Measurements from ENCODE around the gene TLE2. TPM values are rescaled to one million over a fixed set of nuclear protein-coding genes. Genes with fewer than 3 reads are reported as not detected.
"Not testable (repeated sequence)": the region's sequence is repeated elsewhere in the genome, so short reads cannot be mapped to it uniquely, and the experiment has no call there.

Gene TLE2
- total RNA-seq, 2 donors from 2014 or later: 2.5 to 3.5 TPM

DNA sequence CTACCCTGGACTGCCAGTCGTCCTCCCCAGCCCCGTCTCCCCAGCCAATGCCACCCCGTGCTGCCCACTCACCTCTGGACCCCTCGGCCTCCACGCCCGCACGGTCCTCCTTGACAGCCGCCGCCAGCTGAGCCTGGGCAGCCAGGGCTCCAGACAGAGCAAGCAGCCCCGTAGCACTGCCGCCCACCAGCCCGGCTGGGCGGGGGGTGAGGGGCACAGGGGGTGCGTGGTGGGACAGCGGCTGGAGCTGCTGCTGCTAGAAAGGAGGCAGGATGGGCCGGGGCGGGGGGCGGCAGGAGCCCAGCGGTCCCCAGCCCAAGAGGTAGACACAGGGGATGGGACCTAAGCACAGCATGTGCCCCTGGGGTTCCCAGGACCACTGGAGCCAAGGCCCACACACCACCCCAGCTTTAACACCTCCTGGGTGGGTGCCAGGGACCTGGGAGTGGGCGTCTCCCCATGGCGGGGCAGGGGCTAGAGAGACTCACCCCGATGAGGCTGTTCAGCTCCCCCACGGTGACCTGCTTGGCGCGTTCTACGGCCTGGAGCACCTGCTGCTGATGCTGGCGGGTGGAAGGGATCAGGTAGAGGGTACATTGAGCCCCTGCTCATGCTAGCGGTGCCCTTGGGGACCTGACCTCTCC is 9.7 kb downstream of the TLE2 start:
- peaks cover 1% of the 10 kb centered on the region for H3K4me1 Mint-ChIP-seq
- no peaks in the 10 kb centered on the region for H3K27me3 Mint-ChIP-seq
- no peaks in the 10 kb centered on the region for H3K9me3 Mint-ChIP-seq
- H3K36me3 Mint-ChIP-seq (ENCODE audit: low read depth): no peaks in the 10 kb centered on the region
- H3K27ac Mint-ChIP-seq: no peak overlapping the region
- ATAC-seq (replicated peaks): no peak
- H3K4me3 Mint-ChIP-seq: no peak overlapping the region

DNA sequence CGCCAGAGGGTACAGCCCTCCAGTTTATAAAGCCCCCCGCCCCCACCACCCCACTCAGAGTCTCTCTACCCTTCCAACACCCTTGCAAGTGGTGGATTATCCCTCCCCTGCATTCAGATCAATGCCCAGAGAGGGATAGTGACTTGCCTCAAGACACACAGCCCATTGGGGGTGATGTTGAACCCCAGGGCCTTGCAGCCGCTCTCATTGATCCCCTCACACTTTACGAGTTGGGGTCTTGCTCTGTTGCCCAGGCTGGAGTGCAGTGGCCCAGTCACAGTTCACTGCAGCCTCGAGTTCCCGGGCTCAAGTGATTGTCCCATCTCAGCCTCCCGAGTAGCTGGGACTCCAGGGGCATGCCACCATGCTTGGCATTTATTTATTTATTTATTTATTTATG is 11.2 kb downstream of the TLE2 start:
- Mint-ChIP-seq H3K4me1 (no peaks in the 10 kb centered on the region), H3K27me3 (no peaks in the 10 kb centered on the region), H3K9me3 (no peaks in the 10 kb centered on the region), H3K4me3 (no peak overlapping the region), H3K36me3 (ENCODE audit: low read depth) (no peaks in the 10 kb centered on the region), H3K27ac (no peak overlapping the region)
- no peak for ATAC-seq (replicated peaks)

DNA sequence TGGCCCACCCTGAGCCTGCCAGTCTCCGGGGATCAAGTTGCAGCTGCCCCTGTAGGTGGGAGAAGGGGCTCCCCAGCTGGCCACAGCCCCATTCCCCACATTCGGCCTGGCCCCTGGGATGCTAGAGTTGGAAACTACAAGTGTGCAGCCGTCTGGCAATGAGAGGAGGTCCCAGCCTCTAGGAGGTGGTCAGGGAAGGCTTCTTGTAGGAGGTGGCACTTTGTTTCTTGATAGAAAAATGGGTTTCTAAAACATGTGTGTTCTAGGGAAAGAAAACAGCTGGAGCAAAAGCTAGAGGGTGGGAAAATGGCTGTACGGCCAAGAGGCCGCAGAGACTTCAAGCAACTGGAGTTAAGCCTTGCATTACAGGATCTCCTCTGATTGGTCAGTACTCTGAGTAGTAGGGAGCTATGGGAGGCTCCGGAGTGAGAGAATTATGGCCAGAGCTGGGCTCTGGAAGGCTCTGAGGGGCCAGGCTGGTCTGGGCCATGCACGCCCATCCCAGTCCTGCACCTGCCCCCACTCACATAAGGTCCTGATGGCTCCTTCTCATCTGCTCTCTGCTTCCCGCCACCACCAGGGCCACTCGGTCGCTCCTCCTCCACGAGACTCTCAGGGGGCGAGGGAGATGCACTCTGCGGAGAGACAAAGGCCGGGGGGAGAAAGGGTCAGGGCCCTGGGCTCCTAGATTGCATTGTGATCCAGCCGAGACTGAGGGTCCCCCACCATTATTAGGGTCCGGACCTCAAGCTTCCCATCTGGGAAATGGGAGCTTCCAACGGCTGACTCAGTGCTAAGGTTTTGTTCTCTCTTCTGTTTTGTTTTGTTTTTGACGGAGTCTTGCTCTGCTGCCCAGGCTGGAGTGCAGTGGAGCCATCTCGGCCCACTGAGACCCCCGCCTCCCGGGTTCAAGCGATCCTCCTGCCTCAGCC is 13.7 kb downstream of the TLE2 start:
- Mint-ChIP-seq H3K9me3 (no peaks in the 10 kb centered on the region), H3K4me3 (no peak overlapping the region), H3K27ac (no peak overlapping the region), H3K4me1 (no peaks in the 10 kb centered on the region), H3K27me3 (no peaks in the 10 kb centered on the region), H3K36me3 (ENCODE audit: low read depth) (no peaks in the 10 kb centered on the region)
- no peak for ATAC-seq (replicated peaks)

DNA sequence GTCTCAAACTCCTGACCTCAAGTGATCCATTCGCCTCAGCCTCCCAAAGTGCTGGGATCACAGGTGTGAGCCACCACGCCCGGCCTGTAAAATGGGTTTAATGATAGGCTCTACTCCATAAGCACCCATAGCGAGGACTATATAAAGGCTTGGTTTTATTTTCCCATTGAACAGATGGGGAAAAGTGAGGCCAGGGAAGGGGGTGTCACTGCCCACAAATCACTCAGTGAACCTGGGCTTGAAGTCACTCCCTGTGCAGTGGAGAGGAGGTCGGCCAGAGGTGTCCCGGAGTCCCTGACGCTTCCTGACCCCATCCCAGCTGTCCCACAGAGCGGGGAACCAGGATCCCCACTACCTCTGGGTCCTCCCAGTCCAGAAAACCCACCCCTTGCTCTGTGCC is 14.9 kb downstream of the TLE2 start:
- ATAC-seq (replicated peaks): no peak
- Mint-ChIP-seq H3K27me3 (no peaks in the 10 kb centered on the region), H3K27ac (no peak overlapping the region), H3K4me1 (no peaks in the 10 kb centered on the region), H3K36me3 (ENCODE audit: low read depth) (no peaks in the 10 kb centered on the region), H3K4me3 (no peak overlapping the region), H3K9me3 (no peaks in the 10 kb centered on the region)

DNA sequence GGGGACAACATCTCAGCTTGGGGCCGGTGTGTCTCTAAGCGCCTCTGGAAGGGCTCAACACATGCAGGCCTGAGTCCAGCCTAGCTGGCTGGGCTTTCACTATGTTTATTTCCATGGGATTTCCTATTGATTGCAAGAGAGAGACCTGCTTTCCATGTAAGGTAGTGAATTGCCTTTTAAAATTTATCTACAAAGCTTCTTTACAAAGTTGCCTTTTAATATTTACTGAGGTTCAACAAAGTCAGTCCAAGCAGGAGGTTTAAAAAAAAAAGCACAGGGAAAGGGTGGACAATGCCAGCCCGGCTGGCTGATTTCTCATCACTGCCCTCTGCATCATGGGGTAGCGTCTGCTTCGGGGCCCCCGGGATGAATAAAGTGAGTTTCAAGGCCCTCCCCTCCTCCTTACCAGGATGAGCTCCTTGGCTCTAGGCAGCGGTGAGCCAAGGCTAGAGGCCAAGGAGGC is 15.8 kb downstream of the TLE2 start:
- H3K4me3 Mint-ChIP-seq: no peak overlapping the region
- H3K36me3 Mint-ChIP-seq (ENCODE audit: low read depth): no peaks in the 10 kb centered on the region

DNA sequence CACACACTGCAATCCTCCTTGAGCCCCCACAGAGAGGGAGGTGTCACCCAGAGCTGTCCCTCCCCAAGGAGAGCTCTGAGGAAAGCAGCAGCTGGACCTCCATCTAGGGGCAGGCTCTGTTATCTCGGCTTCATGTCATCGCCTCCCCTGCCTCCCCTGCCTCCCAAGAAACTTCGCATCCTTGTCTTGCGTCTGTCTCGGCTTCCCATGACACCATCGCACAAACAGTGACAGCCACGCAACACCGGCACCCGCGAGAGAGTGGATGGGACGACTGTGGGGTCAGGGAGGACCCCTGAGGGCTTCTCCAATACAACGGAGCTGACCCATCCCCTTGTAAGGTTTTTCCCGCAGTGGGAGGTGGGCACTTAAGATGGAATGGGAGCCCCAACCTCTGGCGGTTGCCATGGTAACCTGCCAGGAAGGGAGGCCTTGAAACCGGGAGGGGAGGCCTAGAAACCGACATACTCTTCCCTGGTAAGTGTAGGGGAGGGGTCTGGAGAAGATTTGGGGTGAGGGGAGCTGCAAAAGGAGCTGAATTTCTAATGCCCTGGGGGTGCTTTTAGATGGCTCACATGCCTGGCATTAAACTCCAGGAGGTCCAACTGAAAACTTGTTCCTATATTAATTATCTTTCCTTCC is 16.3 kb downstream of the TLE2 start:
- no peaks in the 10 kb centered on the region for H3K4me1 Mint-ChIP-seq
- no peak overlapping the region for H3K27ac Mint-ChIP-seq
- H3K27me3 Mint-ChIP-seq: no peaks in the 10 kb centered on the region
- no peaks in the 10 kb centered on the region for H3K9me3 Mint-ChIP-seq
- H3K36me3 Mint-ChIP-seq (ENCODE audit: low read depth): no peaks in the 10 kb centered on the region
- ATAC-seq (replicated peaks): no peak
- no peak overlapping the region for H3K4me3 Mint-ChIP-seq

More for the DNA sequence above, 15.8 kb downstream of the TLE2 start:
- H3K9me3 Mint-ChIP-seq: no peaks in the 10 kb centered on the region
- no peak for ATAC-seq (replicated peaks)
- H3K27me3 Mint-ChIP-seq: no peaks in the 10 kb centered on the region
- H3K4me1 Mint-ChIP-seq: no peaks in the 10 kb centered on the region
- no peak overlapping the region for H3K27ac Mint-ChIP-seq

DNA sequence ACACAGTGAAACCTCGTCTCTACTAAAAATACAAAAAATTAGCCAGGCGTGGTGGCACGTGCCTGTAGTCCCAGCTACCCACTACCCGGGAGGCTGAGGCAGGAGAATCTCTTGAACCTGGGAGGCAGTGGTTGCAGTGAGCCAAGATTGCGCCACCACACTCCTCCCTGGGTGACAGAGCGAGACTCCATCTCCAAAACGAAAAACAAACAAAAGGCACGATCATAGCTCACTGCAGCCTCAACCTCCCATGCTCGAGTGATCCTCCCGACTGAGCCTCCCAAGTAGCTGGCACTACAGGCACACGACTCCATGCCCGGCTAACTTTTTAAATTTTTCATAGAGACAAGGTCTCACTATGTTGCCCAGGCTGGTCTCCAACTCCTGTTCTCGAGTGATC is 17.0 kb downstream of the TLE2 start:
- H3K4me3 Mint-ChIP-seq; H3K4me1 Mint-ChIP-seq; H3K9me3 Mint-ChIP-seq; H3K27ac Mint-ChIP-seq; H3K27me3 Mint-ChIP-seq; ATAC-seq (replicated peaks); H3K36me3 Mint-ChIP-seq (ENCODE audit: low read depth): not testable (repeated sequence)

DNA sequence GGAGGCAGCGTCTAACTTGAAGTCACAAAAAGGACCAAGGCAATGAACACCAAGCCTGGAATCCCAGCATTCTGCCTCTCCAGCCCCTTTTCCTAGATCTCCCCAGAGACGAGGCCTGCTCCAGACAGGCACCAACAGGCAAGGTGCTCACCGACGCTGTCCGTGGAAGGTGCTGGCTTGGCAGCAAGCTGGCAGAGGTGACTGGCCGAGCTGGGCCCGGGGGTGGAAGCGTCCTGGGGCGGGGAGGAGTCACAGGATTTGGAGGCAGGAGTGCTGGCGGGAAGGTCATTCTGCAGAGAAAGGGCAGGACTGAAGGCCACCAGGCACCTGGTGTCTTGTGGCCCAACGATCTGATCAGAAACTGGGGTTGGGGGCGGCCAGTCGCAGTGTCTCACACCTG is 18.2 kb downstream of the TLE2 start:
- Mint-ChIP-seq H3K9me3 (no peaks in the 10 kb centered on the region), H3K4me3 (no peak overlapping the region), H3K27me3 (no peaks in the 10 kb centered on the region), H3K36me3 (ENCODE audit: low read depth) (no peaks in the 10 kb centered on the region), H3K4me1 (no peaks in the 10 kb centered on the region), H3K27ac (no peak overlapping the region)
- ATAC-seq (replicated peaks): no peak

DNA sequence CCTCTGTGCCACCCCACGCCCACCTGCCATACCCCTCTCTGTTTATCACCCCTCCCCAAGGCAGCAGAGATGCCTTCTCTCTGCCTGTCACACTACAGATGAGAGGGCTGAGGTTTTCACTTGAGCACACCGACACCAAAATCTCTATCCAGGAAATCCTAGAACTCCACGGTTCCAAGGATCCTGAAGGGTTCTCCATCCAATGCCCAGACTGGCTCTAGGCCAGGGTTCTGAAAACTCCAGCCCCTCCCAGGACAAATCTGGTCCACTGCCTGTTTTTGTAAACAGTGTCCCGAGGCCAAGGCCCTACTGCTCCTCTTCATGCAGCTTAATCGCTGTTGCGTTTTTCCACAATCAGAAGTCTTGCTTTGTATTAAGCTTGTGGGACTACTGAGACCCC is 20.1 kb downstream of the TLE2 start:
- no peaks in the 10 kb centered on the region for H3K27me3 Mint-ChIP-seq
- H3K36me3 Mint-ChIP-seq (ENCODE audit: low read depth): no peaks in the 10 kb centered on the region
- ATAC-seq (replicated peaks): no peak
- no peak overlapping the region for H3K4me3 Mint-ChIP-seq
- H3K4me1 Mint-ChIP-seq: no peaks in the 10 kb centered on the region
- no peaks in the 10 kb centered on the region for H3K9me3 Mint-ChIP-seq
- H3K27ac Mint-ChIP-seq: no peak overlapping the region

DNA sequence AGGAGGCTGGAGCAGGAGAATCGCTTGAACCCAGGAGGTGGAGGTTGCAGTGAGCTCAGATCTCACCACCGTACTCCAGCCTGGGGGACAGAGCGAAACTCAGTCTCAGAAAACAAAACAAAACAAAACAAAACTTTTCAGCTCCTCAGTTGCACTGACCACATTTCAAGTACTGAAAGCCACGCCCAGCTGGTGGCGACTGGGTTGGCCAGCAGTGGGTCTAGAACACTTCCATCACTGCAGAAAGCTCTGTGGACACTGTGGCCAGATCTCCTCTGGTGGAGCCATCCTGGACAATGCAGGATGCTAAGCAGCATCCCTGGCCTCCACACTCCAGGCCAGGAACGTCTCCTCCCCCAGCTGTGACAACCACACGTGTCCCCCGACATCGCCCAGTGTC is 21.1 kb downstream of the TLE2 start:
- Mint-ChIP-seq H3K27ac (no peak overlapping the region), H3K4me1 (no peaks in the 10 kb centered on the region), H3K4me3 (no peak overlapping the region), H3K36me3 (ENCODE audit: low read depth) (no peaks in the 10 kb centered on the region), H3K27me3 (no peaks in the 10 kb centered on the region), H3K9me3 (no peaks in the 10 kb centered on the region)
- no peak for ATAC-seq (replicated peaks)

DNA sequence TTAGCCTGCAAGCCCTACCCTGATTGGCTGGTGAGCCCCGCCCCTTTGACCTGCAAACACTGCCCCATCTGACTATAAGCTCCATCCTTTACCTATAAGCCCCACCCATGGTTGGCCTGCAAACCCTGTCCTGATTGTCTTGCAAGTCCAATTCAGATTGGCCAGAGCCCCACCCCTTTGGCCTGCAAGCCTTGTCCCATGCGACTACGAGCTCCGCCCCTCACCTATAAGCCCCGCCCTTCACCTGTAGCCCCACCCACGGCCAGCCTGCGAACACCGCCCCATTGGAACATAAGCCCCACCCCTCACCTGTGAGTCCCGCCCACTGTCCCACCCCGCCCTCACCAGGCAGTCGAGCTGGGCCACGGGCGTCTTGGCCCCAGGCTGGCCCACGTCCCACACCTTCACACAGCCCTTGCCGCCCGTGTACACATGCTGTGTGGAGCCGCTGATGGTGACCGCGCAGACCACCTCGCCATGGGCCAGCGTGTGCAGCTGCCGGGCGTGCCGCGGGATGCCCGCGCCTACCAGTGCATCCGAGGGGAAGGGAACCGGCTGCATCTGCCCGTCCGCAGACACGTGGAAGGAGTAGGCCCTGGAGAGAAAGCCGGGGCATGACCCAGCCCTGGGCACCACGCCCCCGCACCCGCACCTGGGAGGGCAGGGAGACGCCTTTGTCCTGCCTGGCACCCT is 22.9 kb downstream of the TLE2 start:
- H3K9me3 Mint-ChIP-seq: no peaks in the 10 kb centered on the region
- peak; percentile 14 for ATAC-seq (replicated peaks)
- H3K4me3 Mint-ChIP-seq: no peak overlapping the region
- no peaks in the 10 kb centered on the region for H3K4me1 Mint-ChIP-seq
- H3K36me3 Mint-ChIP-seq (ENCODE audit: low read depth): no peaks in the 10 kb centered on the region
- no peak overlapping the region for H3K27ac Mint-ChIP-seq
- H3K27me3 Mint-ChIP-seq: no peaks in the 10 kb centered on the region

DNA sequence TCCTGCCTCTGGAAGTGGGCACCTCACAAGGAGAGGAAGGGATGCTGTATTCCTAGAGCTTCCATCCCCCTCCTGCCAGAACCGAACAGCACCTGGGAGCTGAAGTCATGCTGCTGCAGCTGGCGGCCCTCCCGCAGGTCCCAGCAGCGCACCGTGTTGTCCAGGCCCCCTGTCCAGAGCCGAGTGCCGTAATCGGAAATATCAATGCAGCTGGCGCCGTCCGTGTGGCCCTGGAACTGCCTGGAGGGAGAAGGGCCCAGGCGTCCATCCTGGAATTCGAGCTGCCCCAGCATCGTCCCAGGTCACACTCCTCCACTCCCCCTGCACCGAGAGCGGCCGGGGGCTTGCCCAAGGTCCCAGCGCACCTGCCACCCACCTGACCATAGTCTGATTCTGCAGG is 23.7 kb downstream of the TLE2 start:
- H3K4me3 Mint-ChIP-seq: no peak overlapping the region
- no peak overlapping the region for H3K27ac Mint-ChIP-seq
- H3K9me3 Mint-ChIP-seq: no peaks in the 10 kb centered on the region
- no peaks in the 10 kb centered on the region for H3K4me1 Mint-ChIP-seq
- no peak for ATAC-seq (replicated peaks)
- H3K36me3 Mint-ChIP-seq (ENCODE audit: low read depth): no peaks in the 10 kb centered on the region
- H3K27me3 Mint-ChIP-seq: no peaks in the 10 kb centered on the region

DNA sequence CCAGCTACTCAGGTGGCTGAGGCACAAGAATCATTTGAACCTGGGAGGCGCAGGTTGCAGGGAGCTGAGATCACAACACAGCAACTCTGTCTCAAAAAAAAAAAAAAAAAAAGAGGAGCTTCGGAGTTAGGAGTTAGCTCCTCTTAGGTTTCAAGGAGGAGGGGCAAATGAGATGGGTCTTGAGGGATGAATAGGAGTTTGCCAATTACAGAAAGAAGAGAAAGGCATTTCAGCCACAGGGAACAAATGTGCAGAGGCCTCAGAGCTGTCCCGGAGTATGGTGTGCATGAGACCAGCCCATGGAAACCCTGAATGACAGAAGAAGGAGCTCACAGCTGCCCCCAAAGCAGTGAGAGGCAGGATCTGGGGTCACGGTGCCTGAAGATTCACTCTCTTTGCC is 24.6 kb downstream of the TLE2 start:
- Mint-ChIP-seq H3K36me3 (ENCODE audit: low read depth) (no peaks in the 10 kb centered on the region), H3K27me3 (no peaks in the 10 kb centered on the region), H3K9me3 (no peaks in the 10 kb centered on the region), H3K4me1 (no peaks in the 10 kb centered on the region), H3K27ac (no peak overlapping the region), H3K4me3 (no peak overlapping the region)
- no peak for ATAC-seq (replicated peaks)

DNA sequence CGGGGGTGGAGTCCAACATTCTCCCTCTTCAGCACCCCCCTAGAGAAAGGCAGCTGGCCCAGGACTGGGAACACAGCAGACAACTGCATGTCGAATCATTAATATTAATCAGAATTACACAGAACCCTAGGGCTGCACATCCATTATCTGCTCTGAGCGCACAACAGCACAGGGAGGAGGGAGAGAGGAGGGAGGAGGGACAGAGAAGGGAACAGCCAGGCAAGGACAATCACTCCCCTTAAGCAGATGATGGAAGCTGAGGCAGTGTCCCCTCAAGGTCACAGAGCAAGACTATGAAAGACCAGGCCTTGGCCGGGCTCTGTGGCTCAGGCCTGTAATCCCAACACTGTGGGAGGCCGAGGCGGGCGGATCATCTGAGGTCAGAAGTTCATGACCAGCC is 26.0 kb downstream of the TLE2 start:
- no peak for ATAC-seq (replicated peaks)
- Mint-ChIP-seq H3K4me3 (no peak overlapping the region), H3K9me3 (no peaks in the 10 kb centered on the region), H3K4me1 (no peaks in the 10 kb centered on the region), H3K36me3 (ENCODE audit: low read depth) (no peaks in the 10 kb centered on the region), H3K27ac (no peak overlapping the region), H3K27me3 (no peaks in the 10 kb centered on the region)
